Aorta (tissue), 5 donors: ENCODE data around the gene TTLL7. TPM values are rescaled to one million over a fixed set of nuclear protein-coding genes. Genes with fewer than 3 reads are reported as not detected.
"Not testable (repeated sequence)": the region's sequence is repeated elsewhere in the genome, so short reads cannot be mapped to it uniquely, and the experiment has no call there.

ENCODE experiments used
- ATAC-seq: fragments of 200-7000 bp; cut with Tn5 transposase; one replicate; pipeline ENCODE4 v1.9.1; 2022; ENCODE audit warnings: moderate library complexity; ENCODE audit not compliant: low FRiP score
- DNase-seq, 2 donors: peaks; one replicate each; pipeline ENCODE4 v3.0.0-alpha.2; 2020
- H3K27ac ChIP-seq, 2 donors: one replicate each; pipeline ENCODE4 v1.5.1; 2013; ENCODE audit warnings: low read length in 2 of 2, mild to moderate bottlenecking in 2 of 2, moderate library complexity in 2 of 2, control low read depth in 1 of 2, inconsistent platforms in 1 of 2, low read depth in 1 of 2
- H3K27me3 ChIP-seq, 2 donors: one replicate each; pipeline ENCODE4 v1.6.1; 2013; ENCODE audit warnings: control low read depth in 1 of 2, low read length in 1 of 2, mild to moderate bottlenecking in 1 of 2, moderate library complexity in 1 of 2; ENCODE audit not compliant: insufficient read depth in 2 of 2, control insufficient read depth in 1 of 2
- H3K36me3 ChIP-seq, 2 donors: one replicate each; pipeline ENCODE4 v1.6.1; 2013; ENCODE audit warnings: control low read depth in 1 of 2, low read length in 1 of 2, mild to moderate bottlenecking in 1 of 2; ENCODE audit not compliant: insufficient read depth in 2 of 2, control insufficient read depth in 1 of 2
- H3K4me1 ChIP-seq, 2 donors: one replicate each; pipeline ENCODE4 v1.6.1; 2013; ENCODE audit warnings: low read length in 2 of 2, control low read depth in 1 of 2, mild to moderate bottlenecking in 1 of 2, moderate library complexity in 1 of 2; ENCODE audit not compliant: insufficient read depth in 2 of 2, control insufficient read depth in 1 of 2
- H3K4me3 ChIP-seq, 2 donors: one replicate each; pipeline ENCODE4 v1.5.1; 2013; ENCODE audit warnings: low read length in 2 of 2, control low read depth in 1 of 2, mild to moderate bottlenecking in 1 of 2
- H3K9me3 ChIP-seq: one replicate; pipeline ENCODE4 v1.6.1; 2013; ENCODE audit warnings: mild to moderate bottlenecking, low read length; ENCODE audit not compliant: control insufficient read depth
- WGBS, 2 donors: extraction: QIAGEN DNeasy Blood & Tissue Kit; methylation state at CpG; one replicate each; pipeline ENCODE4 v1.1.7; 2013; 5-methylcytosine and 5-hydroxymethylcytosine counted together
- intact Hi-C, 2 donors: fragments of 100-400 bp; cut with DNase I; formaldehyde crosslinking; loops; one replicate each; pipeline versions ENCODE4 v1.14.2 to v1.15.0; 2022
- polyA plus RNA-seq, 2 donors: library from polyadenylated mRNA; stranded (reverse); fragments of 200-250 nt; gene quantifications; one replicate each; pipeline ENCODE4 v1.2.3, GENCODE V29; 2013
- total RNA-seq, 2 donors: library from RNA; stranded (reverse); fragmentation: NEBNext Ultra II Directional; extraction: Animal tissue kit (Norgen Biotek cat#: 25700); gene quantifications; one replicate each; pipeline ENCODE4 v1.2.1, GENCODE V29; 2021
- donor health status: healthy with polysubstance abuse.
- donor health status: Bipolar disorder and iron deficiency.
- donor health status: DM: no; HTN: no; CAD: no.
- donor health status: DM: no; HTN: no; CAD: no.
- donor health status: DM: yes; HTN: yes; CAD: no.

Gene TTLL7
- total and polyA plus RNA-seq, 4 donors: 11.0 to 107 (median 60.9) TPM

GRCh38 chr1:83990734-83991133 lies 8.2 kb downstream of the TTLL7 start:
- H3K27ac ChIP-seq: no peak overlapping the region
- H3K27me3 ChIP-seq: no peaks in the 10 kb centered on the region
- no peak overlapping the region for H3K4me3 ChIP-seq
- intact Hi-C loops: loop anchor here in 1 of 2 donors (10.0 kb wide), 1 partner anchor 56 kb away; no protein-coding TSS in a partner anchor
- H3K36me3 ChIP-seq: no peaks in the 10 kb centered on the region
- no peak for DNase-seq
- no peaks in the 10 kb centered on the region for H3K9me3 ChIP-seq
- H3K4me1 ChIP-seq: peaks cover 0 to 4% of the 10 kb centered on the region in 2 donors
- 96 to 97% methylated on average over 2 of the region's 2 CpGs for WGBS, 2 donors
- no peak for ATAC-seq

DNA sequence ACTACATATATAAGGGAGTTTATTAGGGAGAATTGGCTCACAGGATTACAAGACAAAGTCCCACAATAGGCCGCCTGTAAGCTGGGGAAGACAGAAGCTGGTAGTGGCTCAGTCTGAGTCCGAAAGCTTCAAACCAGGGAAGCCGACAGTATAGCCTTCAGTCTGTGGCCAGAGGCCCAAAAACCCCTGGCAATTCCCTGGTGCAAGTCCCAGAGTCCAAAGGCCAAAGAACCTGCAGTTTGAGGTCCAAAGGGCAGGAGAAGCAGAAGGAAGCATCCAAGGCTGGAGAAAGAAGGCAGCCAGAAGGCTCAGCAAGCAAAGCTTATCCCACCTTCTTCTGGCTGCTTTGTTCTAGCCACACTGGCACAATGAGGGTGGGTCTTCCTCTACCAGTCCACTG lies 13.9 kb downstream of the TTLL7 start:
- ATAC-seq (no peak), DNase-seq (no peak)
- Histone ChIP-seq H3K27ac (no peak overlapping the region), H3K27me3 (no peaks in the 10 kb centered on the region), H3K9me3 (no peaks in the 10 kb centered on the region), H3K4me1 (no peaks in the 10 kb centered on the region), H3K4me3 (no peak overlapping the region), H3K36me3 (no peaks in the 10 kb centered on the region)
- intact Hi-C loops: no loop called here
- 97 to 98% methylated on average over 3 of the region's 3 CpGs for WGBS, 2 donors

- DNase-seq, H3K9me3 ChIP-seq, H3K27me3 ChIP-seq, H3K4me1 ChIP-seq, H3K4me3 ChIP-seq, H3K36me3 ChIP-seq, ATAC-seq, H3K27ac ChIP-seq, intact Hi-C loops: not testable (repeated sequence)
- 89 to 95% methylated on average over 1 of the region's 1 CpG for WGBS, 2 donors
These were observed 15.0 kb downstream of the TTLL7 start for GRCh38 chr1:83983918-83984317.

- peaks cover 0 to 2% of the 10 kb centered on the region in 2 donors for H3K36me3 ChIP-seq
- H3K27me3 ChIP-seq: no peaks in the 10 kb centered on the region
- H3K9me3 ChIP-seq: no peaks in the 10 kb centered on the region
- no peak for ATAC-seq
- 94 to 97% methylated on average over 1 of the region's 1 CpG for WGBS, 2 donors
- peaks cover 0 to 2% of the 10 kb centered on the region in 2 donors for H3K4me1 ChIP-seq
- no peak overlapping the region for H3K4me3 ChIP-seq
- H3K27ac ChIP-seq: no peak overlapping the region
- no peak for DNase-seq
- intact Hi-C loops: no loop called here
These were observed 20.9 kb downstream of the TTLL7 start for GRCh38 chr1:83978056-83978455.

DNA sequence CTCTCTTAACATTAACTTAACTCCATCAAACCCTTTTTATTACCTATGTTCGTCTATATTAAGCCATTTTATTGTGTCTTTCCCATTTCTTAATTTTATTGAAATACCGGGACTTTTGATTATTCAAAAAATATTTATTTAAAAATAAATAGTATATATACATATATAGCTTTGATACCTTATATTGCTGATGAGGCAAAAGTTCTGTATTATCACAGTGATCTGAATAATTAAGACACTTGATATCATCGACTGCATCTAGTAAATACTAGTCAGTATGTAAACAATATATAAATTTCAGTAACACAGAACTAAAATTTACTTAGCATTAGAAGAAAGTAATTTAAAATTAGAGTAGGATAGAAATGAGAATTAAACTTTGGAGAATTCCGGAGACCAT lies 22.0 kb downstream of the TTLL7 start:
- DNase-seq (no peak), ATAC-seq (no peak)
- Histone ChIP-seq H3K27me3 (no peaks in the 10 kb centered on the region), H3K27ac (no peak overlapping the region), H3K9me3 (no peaks in the 10 kb centered on the region), H3K4me3 (no peak overlapping the region), H3K36me3 (peaks cover 0 to 2% of the 10 kb centered on the region in 2 donors), H3K4me1 (peaks cover 0 to 4% of the 10 kb centered on the region in 2 donors)
- WGBS, 2 donors: 95 to 98% methylated on average over 4 of the region's 4 CpGs
- intact Hi-C loops: no loop called here

GRCh38 chr1:83970802-83971201 lies 28.1 kb downstream of the TTLL7 start:
- ATAC-seq (no peak), DNase-seq (no peak)
- Histone ChIP-seq H3K4me3 (no peak overlapping the region), H3K36me3 (no peaks in the 10 kb centered on the region), H3K27me3 (no peaks in the 10 kb centered on the region), H3K4me1 (peaks cover 0 to 4% of the 10 kb centered on the region in 2 donors), H3K9me3 (no peaks in the 10 kb centered on the region), H3K27ac (peak overlapping the region; percentile 15 to 78)
- intact Hi-C loops: no loop called here
- WGBS, 2 donors: 12 to 14% methylated on average over 1 of the region's 1 CpG

- intact Hi-C loops: no loop called here
- H3K36me3 ChIP-seq: no peaks in the 10 kb centered on the region
- H3K27ac ChIP-seq: no peak overlapping the region
- no peak overlapping the region for H3K4me3 ChIP-seq
- ATAC-seq (no peak), DNase-seq (no peak)
- H3K27me3 ChIP-seq: no peaks in the 10 kb centered on the region
- H3K4me1 ChIP-seq: peaks cover 0 to 4% of the 10 kb centered on the region in 2 donors
- H3K9me3 ChIP-seq: no peaks in the 10 kb centered on the region
These were observed 28.8 kb downstream of the TTLL7 start for GRCh38 chr1:83970114-83970513.

DNA sequence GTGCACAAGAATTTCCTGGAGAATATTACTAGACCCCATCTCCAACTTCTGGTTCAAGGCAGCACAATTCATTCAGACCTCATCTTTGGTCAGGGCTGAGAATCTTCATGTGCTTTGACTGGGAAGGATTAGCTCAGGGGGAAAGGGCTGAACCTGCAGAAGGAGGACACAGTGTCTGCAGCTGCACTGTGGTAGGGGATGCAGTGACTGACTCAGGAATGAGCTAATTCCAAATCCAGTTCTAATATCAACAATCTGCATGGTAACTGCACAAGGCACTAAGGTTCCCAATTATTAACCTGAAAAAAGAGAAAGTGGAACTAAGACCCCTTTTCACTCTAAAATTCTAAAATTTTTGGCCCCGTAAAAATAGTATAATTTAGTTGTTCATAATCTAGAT lies 31.6 kb downstream of the TTLL7 start:
- ATAC-seq (no peak), DNase-seq (no peak)
- intact Hi-C loops: no loop called here
- Histone ChIP-seq H3K27ac (peak overlapping the region in 1 of 2 donors; percentile 26), H3K9me3 (no peaks in the 10 kb centered on the region), H3K27me3 (no peaks in the 10 kb centered on the region), H3K4me3 (no peak overlapping the region), H3K4me1 (peaks cover 4 to 5% of the 10 kb centered on the region in 2 donors), H3K36me3 (no peaks in the 10 kb centered on the region)
- 49 to 52% methylated on average over 1 of the region's 1 CpG for WGBS, 2 donors

DNA sequence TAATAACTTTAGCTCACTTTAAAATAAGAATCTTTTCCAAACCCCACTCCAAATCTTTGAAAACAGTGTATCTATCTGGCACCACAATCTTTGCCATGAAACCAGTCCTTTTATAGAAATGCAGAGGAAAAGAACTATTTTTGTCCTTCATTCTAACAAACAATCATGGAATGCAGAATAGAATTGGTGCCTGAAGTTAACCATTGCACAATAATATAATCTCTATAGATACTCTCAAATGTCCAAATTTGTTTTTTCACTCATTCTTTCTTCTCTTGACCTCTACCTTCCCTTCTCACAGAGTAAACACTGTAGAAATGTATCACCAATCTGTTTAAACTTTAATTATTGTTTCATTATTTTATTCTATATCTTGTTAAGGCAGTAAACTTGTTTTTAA lies 34.8 kb downstream of the TTLL7 start:
- Histone ChIP-seq H3K27ac (peak overlapping the region in 1 of 2 donors; percentile 95), H3K36me3 (no peaks in the 10 kb centered on the region), H3K4me3 (no peak overlapping the region), H3K27me3 (no peaks in the 10 kb centered on the region), H3K4me1 (peaks cover 4 to 14% of the 10 kb centered on the region in 2 donors), H3K9me3 (no peaks in the 10 kb centered on the region)
- no peak for DNase-seq
- no peak for ATAC-seq
- intact Hi-C loops: loop anchor here in 1 of 2 donors (5.0 kb wide), 1 partner anchor 33 kb away; the partner anchor contains the start of gene TTLL7
